Omental fat pad (tissue), 4 donors: Measurements from ENCODE around the gene PRKX. TPM values are rescaled to one million over a fixed set of nuclear protein-coding genes. Genes with fewer than 3 reads are reported as not detected.
"Not testable (repeated sequence)": the region's sequence is repeated elsewhere in the genome, so short reads cannot be mapped to it uniquely, and the experiment has no call there.

Experiments
- ATAC-seq: fragments of 150-250 bp; one replicate; pipeline ENCODE4 v1.9.1; 2016; ENCODE audit warnings: mild to moderate bottlenecking, moderate library complexity; ENCODE audit not compliant: low FRiP score
- DNase-seq: peaks from one replicate; pipeline ENCODE4 v3.0.0-alpha.2; 2019; ENCODE audit warnings: low spot score
- total RNA-seq, 4 donors: library from RNA; depleted of rRNA; stranded (reverse); fragments of >200 nt; gene quantifications; one replicate each; pipeline ENCODE4 v1.1.0, GENCODE V29; 2016
- TF ChIP-seq, protein P1 (sequence below), 3 donors: fragments of 450-650 bp; IDR thresholded peaks; one replicate each; pipeline ENCODE4 v1.5.1; 2016 to 2017; ENCODE audit warnings: antibody characterized with exemption in 3 of 3, mild to moderate bottlenecking in 3 of 3, moderate library complexity in 2 of 3

Gene PRKX
- total RNA-seq, 4 donors from 2014 or later = 8.9 to 31.4 (median 17.5) TPM

DNA sequence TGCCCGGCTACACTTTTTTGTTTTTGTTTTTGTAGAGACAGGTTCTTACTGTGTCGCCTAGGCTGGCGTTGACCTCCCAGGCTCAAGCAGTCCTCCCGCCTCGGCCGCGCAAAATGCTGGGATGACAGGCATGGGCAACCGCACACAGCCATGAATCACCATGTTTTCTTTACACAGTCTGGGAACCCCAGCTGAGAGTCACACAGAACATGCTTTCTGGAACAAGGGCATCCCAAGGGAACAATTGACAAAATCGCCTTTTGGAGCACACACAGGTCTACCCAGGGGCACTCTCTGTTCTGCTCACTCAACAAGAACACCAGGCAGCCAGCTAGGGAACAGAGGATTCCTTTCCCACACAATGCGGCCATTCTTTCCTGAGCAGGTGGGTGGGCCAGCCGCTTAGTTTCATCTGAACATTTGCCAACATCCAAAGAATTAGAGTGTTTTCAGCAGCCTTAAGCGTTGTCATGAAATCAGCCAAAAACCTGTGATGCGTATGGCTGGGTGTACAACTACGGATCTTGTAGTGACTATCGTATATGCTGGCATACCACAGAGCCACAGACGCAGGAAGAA is 15.7 kb downstream of the PRKX start:
- no peak for ATAC-seq
- TF ChIP-seq, protein P1, sequence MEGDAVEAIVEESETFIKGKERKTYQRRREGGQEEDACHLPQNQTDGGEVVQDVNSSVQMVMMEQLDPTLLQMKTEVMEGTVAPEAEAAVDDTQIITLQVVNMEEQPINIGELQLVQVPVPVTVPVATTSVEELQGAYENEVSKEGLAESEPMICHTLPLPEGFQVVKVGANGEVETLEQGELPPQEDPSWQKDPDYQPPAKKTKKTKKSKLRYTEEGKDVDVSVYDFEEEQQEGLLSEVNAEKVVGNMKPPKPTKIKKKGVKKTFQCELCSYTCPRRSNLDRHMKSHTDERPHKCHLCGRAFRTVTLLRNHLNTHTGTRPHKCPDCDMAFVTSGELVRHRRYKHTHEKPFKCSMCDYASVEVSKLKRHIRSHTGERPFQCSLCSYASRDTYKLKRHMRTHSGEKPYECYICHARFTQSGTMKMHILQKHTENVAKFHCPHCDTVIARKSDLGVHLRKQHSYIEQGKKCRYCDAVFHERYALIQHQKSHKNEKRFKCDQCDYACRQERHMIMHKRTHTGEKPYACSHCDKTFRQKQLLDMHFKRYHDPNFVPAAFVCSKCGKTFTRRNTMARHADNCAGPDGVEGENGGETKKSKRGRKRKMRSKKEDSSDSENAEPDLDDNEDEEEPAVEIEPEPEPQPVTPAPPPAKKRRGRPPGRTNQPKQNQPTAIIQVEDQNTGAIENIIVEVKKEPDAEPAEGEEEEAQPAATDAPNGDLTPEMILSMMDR (IDR thresholded peaks at IDR 0.05) = no peak
- no peak for DNase-seq

DNA sequence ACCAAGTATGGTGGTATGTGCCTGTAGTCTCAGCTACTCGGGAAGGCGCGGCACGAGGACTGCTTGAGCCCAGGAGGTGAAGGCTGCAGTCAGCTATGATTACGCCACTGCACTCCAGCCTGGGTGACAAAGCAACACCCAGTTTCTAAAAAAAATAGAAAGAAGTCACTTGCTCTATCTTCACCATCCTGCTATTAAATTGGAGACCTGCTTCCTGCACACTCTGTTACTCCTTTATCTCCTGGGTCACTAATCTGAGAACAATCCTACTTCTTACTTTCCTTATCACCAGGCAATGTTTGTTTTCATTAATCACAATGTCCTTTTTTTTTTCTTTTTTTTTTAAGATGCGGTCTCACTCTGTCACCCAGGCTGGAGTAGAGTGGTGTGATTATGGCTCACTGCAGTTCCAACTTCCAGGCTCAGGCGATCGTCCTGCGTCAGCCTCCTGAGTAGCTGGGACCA is 16.2 kb downstream of the PRKX start:
- DNase-seq (no peak), ATAC-seq (no peak)
- TF ChIP-seq, protein P1 (IDR thresholded peaks at IDR 0.05) = no peak

DNA sequence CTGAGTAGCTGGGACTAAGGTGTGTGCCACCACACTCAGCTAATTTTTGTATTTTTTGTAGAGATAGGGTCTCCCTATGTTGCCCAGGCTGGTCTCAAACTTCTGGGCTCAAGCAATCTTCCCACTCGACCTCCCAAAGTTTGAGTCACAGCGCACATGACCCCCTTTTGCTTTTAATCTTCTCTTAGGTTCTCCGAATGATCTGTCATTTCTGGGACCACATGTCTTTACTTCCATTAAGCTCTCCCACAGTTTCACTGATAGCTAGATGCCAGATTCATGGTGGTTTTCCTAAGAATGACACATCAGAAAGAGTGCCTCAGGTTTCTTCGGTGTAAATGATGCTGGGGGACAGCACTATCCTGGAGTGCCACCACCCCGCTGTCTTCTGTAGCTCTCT is 17.9 kb downstream of the PRKX start:
- ATAC-seq = no peak
- TF ChIP-seq, protein P1 (IDR thresholded peaks at IDR 0.05) = no peak
- no peak for DNase-seq

DNA sequence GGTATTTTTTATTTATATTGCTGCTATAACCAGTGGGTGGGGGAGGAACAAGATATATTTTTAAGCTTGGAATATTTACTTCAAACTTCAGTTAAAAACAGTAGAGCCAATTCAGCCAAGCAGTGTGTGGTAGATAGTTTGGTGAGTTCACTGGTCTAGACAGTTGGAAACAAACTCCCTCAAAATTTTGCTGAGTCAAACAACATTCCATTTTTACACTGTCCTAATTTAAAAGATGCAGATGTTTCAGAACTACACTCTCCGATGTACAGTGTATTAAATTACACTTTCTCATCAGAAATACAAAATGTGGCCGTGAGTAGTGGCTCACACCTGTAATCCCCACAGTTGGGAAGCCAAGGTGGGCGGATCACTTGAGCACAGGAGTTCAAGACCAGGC is 23.3 kb downstream of the PRKX start:
- no peak for ATAC-seq
- no peak for DNase-seq
- TF ChIP-seq, protein P1 (IDR thresholded peaks at IDR 0.05) = no peak

DNA sequence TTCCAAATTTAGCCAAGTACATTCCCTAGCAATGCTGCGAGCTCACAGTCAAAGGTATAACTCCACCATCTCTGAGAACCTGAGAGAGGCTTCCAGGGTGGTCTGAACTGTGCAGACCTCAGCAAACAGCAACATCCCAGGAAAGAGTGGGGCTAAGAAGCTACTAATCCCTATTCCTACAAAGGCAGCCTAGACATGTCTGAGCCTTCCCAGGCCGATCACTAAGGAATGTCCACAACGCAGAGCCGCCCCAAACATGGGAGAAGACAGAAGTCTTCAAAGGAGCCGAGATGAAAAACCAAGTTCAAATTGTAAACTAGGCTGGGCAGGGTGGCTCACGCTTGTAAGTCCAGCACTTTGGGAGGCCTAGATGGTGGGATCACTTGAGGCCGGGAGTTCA is 30.2 kb downstream of the PRKX start:
- not testable (repeated sequence) for DNase-seq

GRCh38 chrX:3680459-3680858 is 33.0 kb downstream of the PRKX start:
- TF ChIP-seq, protein P1 (IDR thresholded peaks at IDR 0.05) = no peak
- no peak for ATAC-seq
- DNase-seq = no peak

More for the DNA sequence above, 30.2 kb downstream of the PRKX start:
- ATAC-seq = not testable (repeated sequence)

DNA sequence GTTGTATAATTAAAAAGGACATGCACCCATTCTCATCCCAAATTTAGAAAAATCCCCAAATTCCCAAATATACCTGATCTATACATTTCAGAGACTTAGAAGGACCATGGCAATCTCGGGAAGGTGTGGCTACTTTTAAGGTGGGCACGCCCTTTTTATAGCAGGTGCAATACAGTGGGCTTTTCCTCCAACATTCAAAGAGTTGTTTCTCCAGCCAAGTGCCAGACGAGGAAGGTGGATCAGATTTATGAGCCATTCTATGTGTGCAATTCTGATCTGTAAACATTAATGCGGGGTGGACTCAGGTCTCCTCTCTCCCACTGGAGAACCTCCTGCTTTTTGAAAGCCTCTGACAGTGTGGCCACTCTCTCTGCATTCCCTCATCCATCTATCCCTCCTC is 33.8 kb downstream of the PRKX start:
- TF ChIP-seq, protein P1 (IDR thresholded peaks at IDR 0.05) = no peak
- DNase-seq (no peak), ATAC-seq (no peak)
